Vagina (tissue), 2 donors: ENCODE measurements around the gene RERG. TPM values are rescaled to one million over a fixed set of nuclear protein-coding genes. Genes with fewer than 3 reads are reported as not detected.
"Not testable (repeated sequence)": the region's sequence is repeated elsewhere in the genome, so short reads cannot be mapped to it uniquely, and the experiment has no call there.

Experiments used
- DNase-seq, 2 donors: peaks; one replicate each; pipeline ENCODE4 v3.0.0-alpha.2; 2017; ENCODE audit errors: extremely low spot score in 2 of 2
- H3K27ac ChIP-seq: fragments of 200-600 bp; sonication (generic); one replicate; pipeline ENCODE4 v1.5.1; 2019
- H3K27me3 ChIP-seq: fragments of 200-600 bp; sonication (generic); one replicate; pipeline ENCODE4 v1.5.1; 2019
- H3K36me3 ChIP-seq, 2 donors: fragments of 200-600 bp; sonication (generic); one replicate each; pipeline ENCODE4 v1.5.1; 2017 to 2019
- H3K4me1 ChIP-seq: fragments of 200-600 bp; sonication (generic); one replicate; pipeline ENCODE4 v1.5.1; 2019
- H3K4me3 ChIP-seq, 2 donors: fragments of 200-600 bp; sonication (generic); 1 replicate in 1 of 2; 2 replicates in 1 of 2; pipeline ENCODE4 v1.5.1; 2016 to 2019
- H3K9me3 ChIP-seq: fragments of 200-600 bp; sonication (generic); one replicate; pipeline ENCODE4 v1.5.1; 2019
- CTCF ChIP-seq, 3 experiments: fragments of 450-650 bp in 2 of 3; fragments of 200-600 bp in 1 of 3; sonication (generic) in 1 of 3; IDR thresholded peaks; one replicate each; pipeline ENCODE4 v1.5.1; 2017 to 2019; ENCODE audit warnings: antibody characterized with exemption in 3 of 3, mild to moderate bottlenecking in 2 of 3, moderate library complexity in 2 of 3
- POLR2A ChIP-seq, 2 donors: fragments of 450-650 bp; IDR thresholded peaks; one replicate each; pipeline ENCODE4 v1.6.1; 2017; ENCODE audit warnings: antibody characterized with exemption in 2 of 2, mild to moderate bottlenecking in 2 of 2, moderate library complexity in 2 of 2
- POLR2AphosphoS5 ChIP-seq, 2 donors: sonication (generic); formaldehyde crosslinking; IDR thresholded peaks; one replicate each; pipeline ENCODE4 v1.9.0; 2017; ENCODE audit warnings: antibody characterized with exemption in 2 of 2, mild to moderate bottlenecking in 2 of 2, low read depth in 1 of 2; ENCODE audit not compliant: insufficient read depth in 1 of 2
- intact Hi-C: fragments of 100-400 bp; cut with DNase I; formaldehyde crosslinking; loops from one replicate; pipeline ENCODE4 v1.15.1; 2023
- total RNA-seq: library from RNA; depleted of rRNA; stranded (reverse); fragments of >200 nt; gene quantifications from one replicate; pipeline ENCODE4 v1.2.3, GENCODE V29; 2016

The RERG gene
- total RNA-seq, 1 donor from 2014 or later = 31.9 TPM

GRCh38 chr12:15231493-15231892 lies 10.3 kb upstream of the RERG start:
- no peaks in the 10 kb centered on the region for H3K9me3 ChIP-seq
- no peak for DNase-seq
- TF ChIP-seq POLR2A (IDR thresholded peaks at IDR 0.05) = no peak
- no peak for TF ChIP-seq POLR2AphosphoS5 (IDR thresholded peaks at IDR 0.05; ENCODE audit: insufficient read depth in 1 of 2, low read depth in 1 of 2)
- TF ChIP-seq CTCF (IDR thresholded peaks at IDR 0.05) = no peak
- no peaks in the 10 kb centered on the region for H3K36me3 ChIP-seq
- intact Hi-C loops = no loop called here
- no peak overlapping the region for H3K27ac ChIP-seq
- no peaks in the 10 kb centered on the region for H3K27me3 ChIP-seq
- H3K4me3 ChIP-seq = no peak overlapping the region
- no peaks in the 10 kb centered on the region for H3K4me1 ChIP-seq

- Histone ChIP-seq H3K4me1 (no peaks in the 10 kb centered on the region), H3K36me3 (no peaks in the 10 kb centered on the region), H3K9me3 (no peaks in the 10 kb centered on the region), H3K4me3 (no peak overlapping the region), H3K27me3 (no peaks in the 10 kb centered on the region), H3K27ac (no peak overlapping the region)
- TF ChIP-seq CTCF (IDR thresholded peaks at IDR 0.05) = no peak
- TF ChIP-seq POLR2A (IDR thresholded peaks at IDR 0.05) = no peak
- no peak for TF ChIP-seq POLR2AphosphoS5 (IDR thresholded peaks at IDR 0.05; ENCODE audit: insufficient read depth in 1 of 2, low read depth in 1 of 2)
- intact Hi-C loops = no loop called here
- DNase-seq = no peak
Observed at GRCh38 chr12:15230751-15231150, 9.5 kb upstream of the RERG start.

GRCh38 chr12:15230137-15230536 lies 8.9 kb upstream of the RERG start:
- H3K4me3 ChIP-seq = no peak overlapping the region
- intact Hi-C loops = no loop called here
- no peak for DNase-seq

GRCh38 chr12:15227004-15227679 lies 5.9 kb upstream of the RERG start:
- no peaks in the 10 kb centered on the region for H3K27me3 ChIP-seq
- no peak for DNase-seq
- H3K4me3 ChIP-seq = no peak overlapping the region
- intact Hi-C loops = no loop called here
- H3K4me1 ChIP-seq = peaks cover under 1% of the 10 kb centered on the region
- no peaks in the 10 kb centered on the region for H3K9me3 ChIP-seq
- no peak overlapping the region for H3K27ac ChIP-seq
- no peak for TF ChIP-seq POLR2AphosphoS5 (IDR thresholded peaks at IDR 0.05; ENCODE audit: insufficient read depth in 1 of 2, low read depth in 1 of 2)
- no peak for TF ChIP-seq POLR2A (IDR thresholded peaks at IDR 0.05)
- TF ChIP-seq CTCF (IDR thresholded peaks at IDR 0.05) = peak; percentile 25 to 53 (median 48)
- no peaks in the 10 kb centered on the region for H3K36me3 ChIP-seq

More at GRCh38 chr12:15230137-15230536, 8.9 kb upstream of the RERG start:
- Histone ChIP-seq H3K9me3 (no peaks in the 10 kb centered on the region), H3K4me1 (no peaks in the 10 kb centered on the region), H3K36me3 (no peaks in the 10 kb centered on the region), H3K27me3 (no peaks in the 10 kb centered on the region), H3K27ac (no peak overlapping the region)
- TF ChIP-seq CTCF (IDR thresholded peaks at IDR 0.05) = no peak
- TF ChIP-seq POLR2A (IDR thresholded peaks at IDR 0.05) = no peak
- no peak for TF ChIP-seq POLR2AphosphoS5 (IDR thresholded peaks at IDR 0.05; ENCODE audit: insufficient read depth in 1 of 2, low read depth in 1 of 2)

GRCh38 chr12:15225863-15226218 lies 4.6 kb upstream of the RERG start:
- H3K9me3 ChIP-seq, H3K27ac ChIP-seq, H3K27me3 ChIP-seq, intact Hi-C loops, DNase-seq, H3K4me3 ChIP-seq, H3K36me3 ChIP-seq: not testable (repeated sequence)
- H3K4me1 ChIP-seq = peaks cover 11% of the 10 kb centered on the region
